Neural crest cell (in vitro differentiated cells): ENCODE measurements around the gene PPM1K. TPM values are rescaled to one million over a fixed set of nuclear protein-coding genes. Genes with fewer than 3 reads are reported as not detected.
A peak's percentile ranks its signal among the peaks of the same experiment; 100 is the strongest.

Experiments
- DNase-seq: peaks from one replicate; pipeline ENCODE4 v3.0.0; 2021; ENCODE audit warnings: low read depth, mixed read lengths, low spot score
- H3K27ac Mint-ChIP-seq: one replicate; pipeline ENCODE4 v1.8.0; 2021; ENCODE audit warnings: mild to moderate bottlenecking, mixed read lengths; ENCODE audit not compliant: unreplicated experiment
- H3K27me3 Mint-ChIP-seq: 2 replicates; pipeline ENCODE4 v1.8.0; 2021; ENCODE audit warnings: low read depth, mild to moderate bottlenecking, mixed read lengths
- H3K36me3 Mint-ChIP-seq: 2 replicates; pipeline ENCODE4 v1.8.0; 2021; ENCODE audit warnings: low read depth, mild to moderate bottlenecking, mixed read lengths
- H3K4me1 Mint-ChIP-seq: 2 replicates; pipeline ENCODE4 v1.8.0; 2021; ENCODE audit warnings: mixed read lengths
- H3K4me3 Mint-ChIP-seq: one replicate; pipeline ENCODE4 v1.8.0; 2021; ENCODE audit warnings: mild to moderate bottlenecking, mixed read lengths
- H3K9me3 Mint-ChIP-seq: 2 replicates; pipeline ENCODE4 v1.8.0; 2021; ENCODE audit warnings: mixed read lengths
- CTCF ChIP-seq: fragments of 200-600 bp; sonication (generic); conservative IDR thresholded peaks from 2 replicates; pipeline ENCODE4 v1.5.0; 2021; ENCODE audit warnings: antibody characterized with exemption, mild to moderate bottlenecking
- total RNA-seq: library from RNA; stranded (reverse); gene quantifications from 2 replicates; pipeline ENCODE4 v1.2.1, GENCODE V29; 2021

PPM1K gene
- total RNA-seq, 1 donor from 2014 or later, result 17.6 TPM

- peak overlapping the region; percentile 99 for H3K27ac Mint-ChIP-seq
- peak; percentile 57 for DNase-seq
- peaks cover 33% of the 10 kb centered on the region for H3K4me1 Mint-ChIP-seq
- H3K9me3 Mint-ChIP-seq, result no peaks in the 10 kb centered on the region
- H3K36me3 Mint-ChIP-seq, result no peaks in the 10 kb centered on the region
- no peaks in the 10 kb centered on the region for H3K27me3 Mint-ChIP-seq
- no peak for TF ChIP-seq CTCF
- peak overlapping the region; percentile 99 for H3K4me3 Mint-ChIP-seq
These were observed 511 bp downstream of the PPM1K start for GRCh38 chr4:88283661-88284438.

DNA sequence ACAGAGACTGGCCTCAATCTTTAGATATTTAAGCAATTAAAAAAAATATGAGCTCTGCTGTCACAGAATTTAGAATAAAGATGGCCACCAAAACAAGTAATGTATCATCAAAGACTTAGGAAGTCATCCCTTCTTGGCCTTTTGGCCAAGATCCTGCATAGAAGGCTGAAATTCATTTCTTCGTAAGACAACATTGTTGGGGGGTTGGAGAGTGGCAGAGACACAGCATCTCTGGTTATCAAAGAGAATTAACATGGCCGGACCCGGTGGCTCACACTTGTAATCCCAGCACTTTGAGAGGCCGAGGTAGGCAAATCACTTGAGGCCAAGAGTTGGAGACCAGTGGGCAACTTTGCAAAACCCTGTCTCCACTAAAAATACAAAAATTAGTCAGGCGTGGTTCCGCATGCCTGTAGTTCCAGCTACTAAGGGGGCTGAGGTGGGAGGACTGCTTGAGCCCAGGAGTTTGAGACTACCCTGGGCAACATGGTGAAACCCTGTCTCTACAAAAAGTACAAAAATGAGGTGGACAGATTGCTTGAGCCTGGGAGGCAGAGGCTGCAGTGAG is 4.0 kb downstream of the PPM1K start:
- Mint-ChIP-seq H3K27ac (no peak overlapping the region), H3K27me3 (no peaks in the 10 kb centered on the region), H3K4me3 (no peak overlapping the region), H3K36me3 (peaks cover 19% of the 10 kb centered on the region), H3K4me1 (peaks cover 29% of the 10 kb centered on the region), H3K9me3 (peaks cover 6% of the 10 kb centered on the region)
- DNase-seq, result no peak
- TF ChIP-seq CTCF, result no peak

- no peak for DNase-seq
- no peak for TF ChIP-seq CTCF
- peaks cover 6% of the 10 kb centered on the region for H3K9me3 Mint-ChIP-seq
- H3K27ac Mint-ChIP-seq, result no peak overlapping the region
- H3K36me3 Mint-ChIP-seq, result peaks cover 19% of the 10 kb centered on the region
- H3K4me3 Mint-ChIP-seq, result no peak overlapping the region
- peaks cover 11% of the 10 kb centered on the region for H3K4me1 Mint-ChIP-seq
- H3K27me3 Mint-ChIP-seq, result no peaks in the 10 kb centered on the region
These were observed 6.6 kb downstream of the PPM1K start for GRCh38 chr4:88277711-88278225.

GRCh38 chr4:88276952-88277710 is 7.2 kb downstream of the PPM1K start:
- H3K4me3 Mint-ChIP-seq, result no peak overlapping the region

More at GRCh38 chr4:88276952-88277710, 7.2 kb downstream of the PPM1K start:
- peaks cover 6% of the 10 kb centered on the region for H3K9me3 Mint-ChIP-seq
- peaks cover 19% of the 10 kb centered on the region for H3K36me3 Mint-ChIP-seq
- no peak overlapping the region for H3K27ac Mint-ChIP-seq
- no peak for TF ChIP-seq CTCF
- H3K4me1 Mint-ChIP-seq, result peaks cover 8% of the 10 kb centered on the region
- no peaks in the 10 kb centered on the region for H3K27me3 Mint-ChIP-seq
- no peak for DNase-seq
